WTC11 (cell line): ENCODE measurements around the gene BUD31. TPM values are rescaled to one million over a fixed set of nuclear protein-coding genes. Genes with fewer than 3 reads are reported as not detected.

Experiments used
- JAZF1 ChIP-seq: fragments of 250-450 bp; sonication (Bioruptor Pico); IDR thresholded peaks from 2 replicates; pipeline ENCODE4 v1.9.0; 2021; ENCODE audit warnings: moderate library complexity, mild to moderate bottlenecking, inconsistent platforms
- NR2C2 ChIP-seq: sonication (generic); formaldehyde crosslinking; IDR thresholded peaks from 2 replicates; pipeline ENCODE4 v1.8.0; 2022; ENCODE audit warnings: mild to moderate bottlenecking, missing genetic modification reagents
- RORB ChIP-seq: fragments of 250-450 bp; sonication (Bioruptor Pico); IDR thresholded peaks from 2 replicates; pipeline ENCODE4 v1.9.0; 2021; ENCODE audit warnings: mild to moderate bottlenecking
- TEAD4 ChIP-seq: sonication (generic); formaldehyde crosslinking; IDR thresholded peaks from 2 replicates; pipeline ENCODE4 v1.8.0; 2022; ENCODE audit warnings: mild to moderate bottlenecking, missing genetic modification reagents
- ZNF396 ChIP-seq: fragments of 250-450 bp; sonication (Bioruptor Pico); IDR thresholded peaks from 2 replicates; pipeline ENCODE4 v1.8.0; 2021; ENCODE audit warnings: mild to moderate bottlenecking, moderate library complexity, borderline replicate concordance
- total RNA-seq: library from RNA; stranded (reverse); gene quantifications from 3 replicates; pipeline ENCODE4 v1.2.3, GENCODE V29; 2021
- TF ChIP-seq, protein P1 (sequence below): fragments of 250-450 bp; sonication (Bioruptor Pico); IDR thresholded peaks from 2 replicates; pipeline ENCODE4 v1.8.0; 2021; ENCODE audit warnings: mild to moderate bottlenecking
- TF ChIP-seq, protein P2 (sequence below): sonication (generic); formaldehyde crosslinking; conservative IDR thresholded peaks from 2 replicates; pipeline ENCODE4 v1.8.1; 2023; ENCODE audit warnings: mild to moderate bottlenecking, low read depth, missing genetic modification reagents, moderate library complexity
- TF ChIP-seq, protein P3 (sequence below): sonication (generic); formaldehyde crosslinking; IDR thresholded peaks from 2 replicates; pipeline ENCODE4 v1.8.1; 2023; ENCODE audit warnings: mild to moderate bottlenecking, missing genetic modification reagents, moderate library complexity
- TF ChIP-seq, protein P4 (sequence below): fragments of 200-600 bp; IDR thresholded peaks from 2 replicates; pipeline ENCODE4 v1.8.0; 2022; ENCODE audit warnings: antibody characterized with exemption
- TF ChIP-seq, protein P5 (sequence below): sonication (generic); formaldehyde crosslinking; IDR thresholded peaks from 2 replicates; pipeline ENCODE4 v1.8.1; 2023; ENCODE audit warnings: mild to moderate bottlenecking, missing genetic modification reagents, borderline replicate concordance
- TF ChIP-seq, protein P6 (sequence below): sonication (generic); formaldehyde crosslinking; IDR thresholded peaks from 2 replicates; pipeline ENCODE4 v1.8.1; 2023; ENCODE audit warnings: mild to moderate bottlenecking, missing genetic modification reagents
- TF ChIP-seq, protein P7 (sequence below): sonication (generic); formaldehyde crosslinking; IDR thresholded peaks from 2 replicates; pipeline ENCODE4 v1.8.1; 2022; ENCODE audit warnings: missing genetic modification reagents, borderline replicate concordance

BUD31 gene
- total RNA-seq, 1 experiment from 2014 or later = 98.7 TPM

DNA sequence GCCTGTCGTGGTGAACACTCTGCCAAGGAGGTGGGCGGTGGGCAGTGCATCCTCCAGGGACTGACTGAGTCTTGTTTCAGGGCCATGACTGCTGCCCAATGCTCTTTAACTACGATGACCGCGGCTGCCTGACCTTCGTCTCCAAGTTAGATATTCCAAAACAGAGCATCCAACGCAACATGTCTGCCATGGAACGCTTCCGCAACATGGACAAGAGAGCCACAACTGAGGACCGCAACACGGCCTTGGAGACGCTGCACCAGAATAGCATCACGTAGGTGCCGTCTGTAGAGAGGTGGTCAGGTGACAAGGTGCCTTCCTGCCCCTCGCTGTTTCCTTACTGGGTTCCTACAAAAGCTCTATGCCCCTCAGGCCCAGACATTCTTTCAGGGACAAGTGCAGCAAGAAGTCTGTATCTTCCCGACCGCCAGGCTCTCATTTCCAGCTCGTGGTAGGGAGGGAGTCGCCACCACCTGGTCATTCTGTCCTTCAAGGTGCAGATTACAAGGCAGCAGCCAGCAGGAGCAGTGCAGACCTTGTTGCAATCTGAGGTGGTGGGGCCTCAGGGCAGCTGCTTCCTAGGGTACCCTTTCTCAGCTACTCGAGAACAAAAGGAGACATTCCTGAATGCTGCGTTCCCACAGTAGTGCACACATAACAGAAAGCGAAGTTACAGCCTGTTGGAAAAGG, 49.2 kb upstream of the BUD31 start (continued):
- TF ChIP-seq RORB (CRISPR knock-in tag) = no peak
- TF ChIP-seq, protein P1, sequence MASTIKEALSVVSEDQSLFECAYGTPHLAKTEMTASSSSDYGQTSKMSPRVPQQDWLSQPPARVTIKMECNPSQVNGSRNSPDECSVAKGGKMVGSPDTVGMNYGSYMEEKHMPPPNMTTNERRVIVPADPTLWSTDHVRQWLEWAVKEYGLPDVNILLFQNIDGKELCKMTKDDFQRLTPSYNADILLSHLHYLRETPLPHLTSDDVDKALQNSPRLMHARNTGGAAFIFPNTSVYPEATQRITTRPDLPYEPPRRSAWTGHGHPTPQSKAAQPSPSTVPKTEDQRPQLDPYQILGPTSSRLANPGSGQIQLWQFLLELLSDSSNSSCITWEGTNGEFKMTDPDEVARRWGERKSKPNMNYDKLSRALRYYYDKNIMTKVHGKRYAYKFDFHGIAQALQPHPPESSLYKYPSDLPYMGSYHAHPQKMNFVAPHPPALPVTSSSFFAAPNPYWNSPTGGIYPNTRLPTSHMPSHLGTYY (CRISPR knock-in tag) = no peak
- TF ChIP-seq, protein P2, sequence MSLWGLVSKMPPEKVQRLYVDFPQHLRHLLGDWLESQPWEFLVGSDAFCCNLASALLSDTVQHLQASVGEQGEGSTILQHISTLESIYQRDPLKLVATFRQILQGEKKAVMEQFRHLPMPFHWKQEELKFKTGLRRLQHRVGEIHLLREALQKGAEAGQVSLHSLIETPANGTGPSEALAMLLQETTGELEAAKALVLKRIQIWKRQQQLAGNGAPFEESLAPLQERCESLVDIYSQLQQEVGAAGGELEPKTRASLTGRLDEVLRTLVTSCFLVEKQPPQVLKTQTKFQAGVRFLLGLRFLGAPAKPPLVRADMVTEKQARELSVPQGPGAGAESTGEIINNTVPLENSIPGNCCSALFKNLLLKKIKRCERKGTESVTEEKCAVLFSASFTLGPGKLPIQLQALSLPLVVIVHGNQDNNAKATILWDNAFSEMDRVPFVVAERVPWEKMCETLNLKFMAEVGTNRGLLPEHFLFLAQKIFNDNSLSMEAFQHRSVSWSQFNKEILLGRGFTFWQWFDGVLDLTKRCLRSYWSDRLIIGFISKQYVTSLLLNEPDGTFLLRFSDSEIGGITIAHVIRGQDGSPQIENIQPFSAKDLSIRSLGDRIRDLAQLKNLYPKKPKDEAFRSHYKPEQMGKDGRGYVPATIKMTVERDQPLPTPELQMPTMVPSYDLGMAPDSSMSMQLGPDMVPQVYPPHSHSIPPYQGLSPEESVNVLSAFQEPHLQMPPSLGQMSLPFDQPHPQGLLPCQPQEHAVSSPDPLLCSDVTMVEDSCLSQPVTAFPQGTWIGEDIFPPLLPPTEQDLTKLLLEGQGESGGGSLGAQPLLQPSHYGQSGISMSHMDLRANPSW (CRISPR knock-in tag) = no peak
- TF ChIP-seq TEAD4 = no peak
- no peak for TF ChIP-seq NR2C2 (CRISPR knock-in tag)
- TF ChIP-seq, protein P3, sequence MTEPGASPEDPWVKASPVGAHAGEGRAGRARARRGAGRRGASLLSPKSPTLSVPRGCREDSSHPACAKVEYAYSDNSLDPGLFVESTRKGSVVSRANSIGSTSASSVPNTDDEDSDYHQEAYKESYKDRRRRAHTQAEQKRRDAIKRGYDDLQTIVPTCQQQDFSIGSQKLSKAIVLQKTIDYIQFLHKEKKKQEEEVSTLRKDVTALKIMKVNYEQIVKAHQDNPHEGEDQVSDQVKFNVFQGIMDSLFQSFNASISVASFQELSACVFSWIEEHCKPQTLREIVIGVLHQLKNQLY = no peak
- TF ChIP-seq, protein P4, sequence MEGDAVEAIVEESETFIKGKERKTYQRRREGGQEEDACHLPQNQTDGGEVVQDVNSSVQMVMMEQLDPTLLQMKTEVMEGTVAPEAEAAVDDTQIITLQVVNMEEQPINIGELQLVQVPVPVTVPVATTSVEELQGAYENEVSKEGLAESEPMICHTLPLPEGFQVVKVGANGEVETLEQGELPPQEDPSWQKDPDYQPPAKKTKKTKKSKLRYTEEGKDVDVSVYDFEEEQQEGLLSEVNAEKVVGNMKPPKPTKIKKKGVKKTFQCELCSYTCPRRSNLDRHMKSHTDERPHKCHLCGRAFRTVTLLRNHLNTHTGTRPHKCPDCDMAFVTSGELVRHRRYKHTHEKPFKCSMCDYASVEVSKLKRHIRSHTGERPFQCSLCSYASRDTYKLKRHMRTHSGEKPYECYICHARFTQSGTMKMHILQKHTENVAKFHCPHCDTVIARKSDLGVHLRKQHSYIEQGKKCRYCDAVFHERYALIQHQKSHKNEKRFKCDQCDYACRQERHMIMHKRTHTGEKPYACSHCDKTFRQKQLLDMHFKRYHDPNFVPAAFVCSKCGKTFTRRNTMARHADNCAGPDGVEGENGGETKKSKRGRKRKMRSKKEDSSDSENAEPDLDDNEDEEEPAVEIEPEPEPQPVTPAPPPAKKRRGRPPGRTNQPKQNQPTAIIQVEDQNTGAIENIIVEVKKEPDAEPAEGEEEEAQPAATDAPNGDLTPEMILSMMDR = no peak
- TF ChIP-seq JAZF1 (CRISPR knock-in tag) = no peak
- TF ChIP-seq, protein P5, sequence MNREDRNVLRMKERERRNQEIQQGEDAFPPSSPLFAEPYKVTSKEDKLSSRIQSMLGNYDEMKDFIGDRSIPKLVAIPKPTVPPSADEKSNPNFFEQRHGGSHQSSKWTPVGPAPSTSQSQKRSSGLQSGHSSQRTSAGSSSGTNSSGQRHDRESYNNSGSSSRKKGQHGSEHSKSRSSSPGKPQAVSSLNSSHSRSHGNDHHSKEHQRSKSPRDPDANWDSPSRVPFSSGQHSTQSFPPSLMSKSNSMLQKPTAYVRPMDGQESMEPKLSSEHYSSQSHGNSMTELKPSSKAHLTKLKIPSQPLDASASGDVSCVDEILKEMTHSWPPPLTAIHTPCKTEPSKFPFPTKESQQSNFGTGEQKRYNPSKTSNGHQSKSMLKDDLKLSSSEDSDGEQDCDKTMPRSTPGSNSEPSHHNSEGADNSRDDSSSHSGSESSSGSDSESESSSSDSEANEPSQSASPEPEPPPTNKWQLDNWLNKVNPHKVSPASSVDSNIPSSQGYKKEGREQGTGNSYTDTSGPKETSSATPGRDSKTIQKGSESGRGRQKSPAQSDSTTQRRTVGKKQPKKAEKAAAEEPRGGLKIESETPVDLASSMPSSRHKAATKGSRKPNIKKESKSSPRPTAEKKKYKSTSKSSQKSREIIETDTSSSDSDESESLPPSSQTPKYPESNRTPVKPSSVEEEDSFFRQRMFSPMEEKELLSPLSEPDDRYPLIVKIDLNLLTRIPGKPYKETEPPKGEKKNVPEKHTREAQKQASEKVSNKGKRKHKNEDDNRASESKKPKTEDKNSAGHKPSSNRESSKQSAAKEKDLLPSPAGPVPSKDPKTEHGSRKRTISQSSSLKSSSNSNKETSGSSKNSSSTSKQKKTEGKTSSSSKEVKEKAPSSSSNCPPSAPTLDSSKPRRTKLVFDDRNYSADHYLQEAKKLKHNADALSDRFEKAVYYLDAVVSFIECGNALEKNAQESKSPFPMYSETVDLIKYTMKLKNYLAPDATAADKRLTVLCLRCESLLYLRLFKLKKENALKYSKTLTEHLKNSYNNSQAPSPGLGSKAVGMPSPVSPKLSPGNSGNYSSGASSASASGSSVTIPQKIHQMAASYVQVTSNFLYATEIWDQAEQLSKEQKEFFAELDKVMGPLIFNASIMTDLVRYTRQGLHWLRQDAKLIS = no peak
- TF ChIP-seq, protein P6, sequence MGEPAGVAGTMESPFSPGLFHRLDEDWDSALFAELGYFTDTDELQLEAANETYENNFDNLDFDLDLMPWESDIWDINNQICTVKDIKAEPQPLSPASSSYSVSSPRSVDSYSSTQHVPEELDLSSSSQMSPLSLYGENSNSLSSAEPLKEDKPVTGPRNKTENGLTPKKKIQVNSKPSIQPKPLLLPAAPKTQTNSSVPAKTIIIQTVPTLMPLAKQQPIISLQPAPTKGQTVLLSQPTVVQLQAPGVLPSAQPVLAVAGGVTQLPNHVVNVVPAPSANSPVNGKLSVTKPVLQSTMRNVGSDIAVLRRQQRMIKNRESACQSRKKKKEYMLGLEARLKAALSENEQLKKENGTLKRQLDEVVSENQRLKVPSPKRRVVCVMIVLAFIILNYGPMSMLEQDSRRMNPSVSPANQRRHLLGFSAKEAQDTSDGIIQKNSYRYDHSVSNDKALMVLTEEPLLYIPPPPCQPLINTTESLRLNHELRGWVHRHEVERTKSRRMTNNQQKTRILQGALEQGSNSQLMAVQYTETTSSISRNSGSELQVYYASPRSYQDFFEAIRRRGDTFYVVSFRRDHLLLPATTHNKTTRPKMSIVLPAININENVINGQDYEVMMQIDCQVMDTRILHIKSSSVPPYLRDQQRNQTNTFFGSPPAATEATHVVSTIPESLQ (CRISPR knock-in tag) = no peak
- TF ChIP-seq, protein P7, sequence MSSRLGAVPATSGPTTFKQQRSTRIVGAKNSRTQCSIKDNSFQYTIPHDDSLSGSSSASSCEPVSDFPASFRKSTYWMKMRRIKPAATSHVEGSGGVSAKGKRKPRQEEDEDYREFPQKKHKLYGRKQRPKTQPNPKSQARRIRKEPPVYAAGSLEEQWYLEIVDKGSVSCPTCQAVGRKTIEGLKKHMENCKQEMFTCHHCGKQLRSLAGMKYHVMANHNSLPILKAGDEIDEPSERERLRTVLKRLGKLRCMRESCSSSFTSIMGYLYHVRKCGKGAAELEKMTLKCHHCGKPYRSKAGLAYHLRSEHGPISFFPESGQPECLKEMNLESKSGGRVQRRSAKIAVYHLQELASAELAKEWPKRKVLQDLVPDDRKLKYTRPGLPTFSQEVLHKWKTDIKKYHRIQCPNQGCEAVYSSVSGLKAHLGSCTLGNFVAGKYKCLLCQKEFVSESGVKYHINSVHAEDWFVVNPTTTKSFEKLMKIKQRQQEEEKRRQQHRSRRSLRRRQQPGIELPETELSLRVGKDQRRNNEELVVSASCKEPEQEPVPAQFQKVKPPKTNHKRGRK (CRISPR knock-in tag) = no peak
- no peak for TF ChIP-seq ZNF396 (CRISPR knock-in tag)
- TF ChIP-seq, all 79 proteins: peak for 0
